OCI-LY7 (cell line): ENCODE data around the gene SSTR5. TPM values are rescaled to one million over a fixed set of nuclear protein-coding genes. Genes with fewer than 3 reads are reported as not detected.

Experiments
- BruUV-seq: library from RNA; stranded (reverse); fragments of 400-500 nt; replicated peaks from 2 replicates; lab custom pipeline; 2021; lab: Mats Ljungman, UMichigan
- CTCF ChIA-PET: fragments of 300-600 bp; sonication (Branson Sonifier 250); formaldehyde crosslinking; loops from one replicate; lab custom pipeline; 2022; ENCODE audit warnings: antibody characterized with exemption; ENCODE audit not compliant: unreplicated experiment; lab: Charles Lee
- POLR2A ChIA-PET: fragments of 300-600 bp; sonication (Branson Sonifier 250); formaldehyde crosslinking; loops from one replicate; lab custom pipeline; 2022; ENCODE audit warnings: antibody characterized with exemption; lab: Charles Lee
- DNase-seq: peaks from one replicate; pipeline ENCODE4 v3.0.0-alpha.2; 2015; ENCODE audit warnings: low spot score
- H2AFZ ChIP-seq: fragments of 200-600 bp; sonication (generic), shearing (Covaris generic); 2 replicates; pipeline ENCODE4 v1.6.1; 2014; ENCODE audit warnings: mild to moderate bottlenecking, antibody characterized with exemption, low read length, moderate library complexity
- H3K27ac ChIP-seq: fragments of 200-600 bp; sonication (generic); 2 replicates; pipeline ENCODE4 v1.5.1; 2014; ENCODE audit warnings: mixed run types, low read depth, mild to moderate bottlenecking, moderate library complexity, low read length, inconsistent platforms; ENCODE audit not compliant: poor library complexity, severe bottlenecking
- H3K36me3 ChIP-seq: fragments of 200-600 bp; sonication (generic); 2 replicates; pipeline ENCODE4 v1.6.1; 2014; ENCODE audit warnings: mild to moderate bottlenecking, antibody characterized with exemption, low read length, moderate library complexity, mixed read lengths; ENCODE audit not compliant: insufficient read depth
- H3K4me1 ChIP-seq: fragments of 200-600 bp; sonication (generic); 2 replicates; pipeline ENCODE4 v1.5.1; 2014; ENCODE audit warnings: mild to moderate bottlenecking, low read length; ENCODE audit not compliant: insufficient read depth, poor library complexity, severe bottlenecking
- H3K4me2 ChIP-seq: fragments of 200-600 bp; sonication (generic); 2 replicates; pipeline ENCODE4 v1.6.1; 2014; ENCODE audit warnings: mild to moderate bottlenecking, low read length
- H3K4me3 ChIP-seq: fragments of 200-600 bp; sonication (generic); 2 replicates; pipeline ENCODE4 v1.5.1; 2014; ENCODE audit warnings: mild to moderate bottlenecking, low read depth, low read length; ENCODE audit not compliant: poor library complexity, severe bottlenecking
- H3K79me2 ChIP-seq: fragments of 200-600 bp; sonication (generic); 2 replicates; pipeline ENCODE4 v1.6.1; 2016; ENCODE audit warnings: low read depth, mild to moderate bottlenecking, low read length, moderate library complexity, mixed read lengths; ENCODE audit not compliant: insufficient read depth
- H3K9me2 ChIP-seq: fragments of 200-600 bp; sonication (generic); 2 replicates; pipeline ENCODE4 v1.6.1; 2016; ENCODE audit warnings: mild to moderate bottlenecking, low read length, mixed read lengths; ENCODE audit not compliant: insufficient read depth
- H3K9me3 ChIP-seq: fragments of 200-600 bp; sonication (generic); 2 replicates; pipeline ENCODE4 v1.6.1; 2014; ENCODE audit warnings: mild to moderate bottlenecking, mixed run types, low read length, mixed read lengths
- H4K20me1 ChIP-seq: fragments of 200-600 bp; sonication (generic); 2 replicates; pipeline ENCODE4 v1.6.1; 2014; ENCODE audit warnings: mild to moderate bottlenecking, antibody characterized with exemption, low read length, moderate library complexity, mixed read lengths; ENCODE audit not compliant: insufficient read depth
- EZH2phosphoT487 ChIP-seq: fragments of 200-600 bp; sonication (generic); IDR thresholded peaks from 2 replicates; pipeline ENCODE4 v1.6.1; 2018; ENCODE audit warnings: low read depth, borderline replicate concordance, mild to moderate bottlenecking, mixed run types, antibody characterized with exemption, low read length, moderate library complexity, mixed read lengths
- intact Hi-C: fragments of 100-400 bp; cut with micrococcal nuclease; formaldehyde crosslinking; loops from one replicate; pipeline ENCODE4 v1.10.0; 2022; ENCODE audit not compliant: unreplicated experiment
- total RNA-seq, 2 experiments: library from RNA; depleted of rRNA in 1 of 2; stranded (reverse); fragments of >200 nt in 1 of 2; shearing (Covaris generic) in 1 of 2; gene quantifications; 2 replicates each; pipeline ENCODE4 v1.2.3, GENCODE V29; 2014 to 2022
- TF ChIP-seq, protein P1 (sequence below): fragments of 200-600 bp; sonication (generic); conservative IDR thresholded peaks from 2 replicates; pipeline ENCODE4 v1.5.1; 2014; ENCODE audit warnings: mild to moderate bottlenecking, antibody characterized with exemption, low read length, moderate library complexity, mixed read lengths

Gene SSTR5
- total RNA-seq, 2 experiments from 2014 or later = not detected

DNA sequence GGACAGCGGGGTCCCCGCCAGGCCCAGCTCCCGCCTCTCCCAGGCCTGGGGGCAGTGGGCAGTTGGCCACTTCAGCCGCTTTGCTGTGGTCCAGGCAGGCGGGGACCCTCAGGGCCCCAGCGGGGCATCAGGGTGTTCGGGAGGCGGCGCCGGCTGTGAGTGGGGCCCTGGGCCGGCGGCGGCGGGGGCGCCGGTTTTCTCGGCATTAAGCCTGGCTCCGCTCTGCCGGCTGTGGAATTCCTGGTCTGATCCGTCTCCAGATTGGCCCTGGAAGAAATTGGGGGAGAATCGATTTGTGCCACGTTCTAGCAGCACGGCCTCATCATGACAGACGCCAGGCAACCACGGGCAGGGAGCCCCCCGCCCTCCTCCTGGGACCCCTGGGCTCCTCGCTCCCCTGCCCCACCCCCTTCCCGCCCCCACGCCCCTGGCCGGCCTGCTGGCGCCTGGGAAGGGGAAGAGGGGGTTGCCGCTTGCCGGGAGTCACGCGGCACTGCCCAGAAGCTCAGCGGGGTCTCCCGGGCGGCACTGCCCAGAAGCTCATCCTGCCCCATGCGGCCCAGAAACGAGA lies 28.6 kb upstream of the SSTR5 start:
- Histone ChIP-seq H3K36me3 (no peaks in the 10 kb centered on the region), H3K9me2 (no peaks in the 10 kb centered on the region), H3K27ac (no peak overlapping the region), H3K4me1 (no peaks in the 10 kb centered on the region), H3K9me3 (no peaks in the 10 kb centered on the region), H3K4me3 (no peak overlapping the region), H3K4me2 (no peak overlapping the region), H2AFZ (no peak overlapping the region), H4K20me1 (no peaks in the 10 kb centered on the region), H3K79me2 (no peaks in the 10 kb centered on the region)
- BruUV-seq = no TSS peak
- ChIA-PET POLR2A (no interaction called here), CTCF (no interaction called here)
- intact Hi-C loops = no loop called here
- TF ChIP-seq, protein P1, sequence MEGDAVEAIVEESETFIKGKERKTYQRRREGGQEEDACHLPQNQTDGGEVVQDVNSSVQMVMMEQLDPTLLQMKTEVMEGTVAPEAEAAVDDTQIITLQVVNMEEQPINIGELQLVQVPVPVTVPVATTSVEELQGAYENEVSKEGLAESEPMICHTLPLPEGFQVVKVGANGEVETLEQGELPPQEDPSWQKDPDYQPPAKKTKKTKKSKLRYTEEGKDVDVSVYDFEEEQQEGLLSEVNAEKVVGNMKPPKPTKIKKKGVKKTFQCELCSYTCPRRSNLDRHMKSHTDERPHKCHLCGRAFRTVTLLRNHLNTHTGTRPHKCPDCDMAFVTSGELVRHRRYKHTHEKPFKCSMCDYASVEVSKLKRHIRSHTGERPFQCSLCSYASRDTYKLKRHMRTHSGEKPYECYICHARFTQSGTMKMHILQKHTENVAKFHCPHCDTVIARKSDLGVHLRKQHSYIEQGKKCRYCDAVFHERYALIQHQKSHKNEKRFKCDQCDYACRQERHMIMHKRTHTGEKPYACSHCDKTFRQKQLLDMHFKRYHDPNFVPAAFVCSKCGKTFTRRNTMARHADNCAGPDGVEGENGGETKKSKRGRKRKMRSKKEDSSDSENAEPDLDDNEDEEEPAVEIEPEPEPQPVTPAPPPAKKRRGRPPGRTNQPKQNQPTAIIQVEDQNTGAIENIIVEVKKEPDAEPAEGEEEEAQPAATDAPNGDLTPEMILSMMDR = no peak
- no peak for TF ChIP-seq EZH2phosphoT487
- DNase-seq = no peak

DNA sequence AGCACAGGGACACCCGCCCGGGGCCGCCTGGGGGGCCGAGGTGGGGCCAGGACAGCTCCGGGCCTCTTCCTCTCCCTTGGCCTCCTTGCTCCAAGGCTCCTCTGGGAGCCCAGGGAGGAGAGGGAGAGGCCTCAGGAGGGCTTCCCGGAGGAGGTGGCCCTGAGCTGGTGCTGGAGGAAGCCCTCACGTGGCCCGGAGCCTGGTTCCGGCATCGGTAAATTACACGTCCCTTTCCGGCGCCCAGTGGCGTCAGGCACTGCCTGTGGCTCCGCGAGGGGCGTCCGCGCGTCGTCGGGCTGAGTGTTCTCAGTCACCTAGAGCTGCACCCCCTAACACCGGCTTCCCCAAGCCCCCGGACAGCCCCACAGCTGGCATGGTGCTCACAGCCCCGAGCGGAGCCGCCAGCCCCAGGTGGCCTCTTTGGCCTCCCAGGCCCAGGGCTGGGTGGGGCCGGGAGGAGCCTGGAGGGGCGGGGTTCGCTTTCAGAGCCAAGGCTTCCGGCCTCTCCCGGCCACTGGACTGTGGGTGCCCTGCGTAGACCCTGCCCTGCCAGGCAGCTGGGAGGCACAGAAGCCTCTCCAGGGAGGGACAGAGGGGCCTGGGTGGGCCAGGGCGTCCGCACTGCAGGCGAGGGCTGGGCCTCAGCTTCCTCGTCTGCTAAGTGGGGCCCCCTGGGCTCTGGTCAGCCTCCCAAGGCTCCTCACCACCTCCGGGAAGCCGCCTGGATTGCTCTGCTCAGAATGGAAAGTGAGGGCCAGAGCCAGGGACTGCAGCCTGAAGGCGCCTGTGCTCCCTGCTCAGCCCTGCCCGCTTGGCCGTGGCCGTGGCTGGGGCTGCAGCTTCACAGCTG lies 27.9 kb upstream of the SSTR5 start:
- ChIA-PET CTCF (no interaction called here), POLR2A (no interaction called here)
- intact Hi-C loops = no loop called here
- Histone ChIP-seq H3K4me3 (no peak overlapping the region), H3K9me2 (no peaks in the 10 kb centered on the region), H3K79me2 (no peaks in the 10 kb centered on the region), H3K4me1 (no peaks in the 10 kb centered on the region), H3K4me2 (no peak overlapping the region), H4K20me1 (no peaks in the 10 kb centered on the region), H3K27ac (no peak overlapping the region), H2AFZ (no peak overlapping the region), H3K9me3 (no peaks in the 10 kb centered on the region), H3K36me3 (no peaks in the 10 kb centered on the region)
- DNase-seq = no peak
- TF ChIP-seq, protein P1 = no peak
- TF ChIP-seq EZH2phosphoT487 = no peak
- BruUV-seq = no TSS peak
